Caco-2 (cell line): Measurements from ENCODE around the gene TCTA. TPM values are rescaled to one million over a fixed set of nuclear protein-coding genes. Genes with fewer than 3 reads are reported as not detected.

Experiments used
- BruUV-seq: library from RNA; stranded (reverse); fragments of 400-500 nt; replicated peaks from 2 replicates; lab custom pipeline; 2021; lab: Mats Ljungman, UMichigan
- CTCF ChIA-PET: fragments of 300-600 bp; sonication (Branson Sonifier 250); formaldehyde crosslinking; loops from one replicate; lab custom pipeline; 2022; ENCODE audit warnings: antibody characterized with exemption; lab: Charles Lee
- POLR2A ChIA-PET: fragments of 300-600 bp; sonication (Branson Sonifier 250); formaldehyde crosslinking; loops from one replicate; lab custom pipeline; 2022; ENCODE audit warnings: antibody characterized with exemption; lab: Charles Lee
- DNase-seq, 2 experiments: peaks; one replicate each; pipeline versions ENCODE4 v3.0.0 to v3.0.0-alpha.2; 2020 to 2022
- H3K27me3 ChIP-seq: replicated peaks from 2 replicates; pipeline ENCODE4 v1.6.0; 2011; ENCODE audit warnings: low read length; ENCODE audit not compliant: control insufficient read depth, insufficient read depth
- H3K36me3 ChIP-seq: 2 replicates; pipeline ENCODE4 v1.5.1; 2011; ENCODE audit warnings: low read length; ENCODE audit not compliant: control insufficient read depth, insufficient read depth
- H3K4me1 ChIP-seq: fragments of 250-450 bp; sonication (Bioruptor Pico); 2 replicates; pipeline ENCODE4 v1.5.1; 2020; ENCODE audit warnings: mild to moderate bottlenecking
- H3K4me3 ChIP-seq: 2 replicates; pipeline ENCODE4 v1.5.1; 2011; ENCODE audit warnings: low read depth, mild to moderate bottlenecking, control low read depth, low read length
- H3K9me3 ChIP-seq: fragments of 250-450 bp; sonication (Bioruptor Pico); 2 replicates; pipeline ENCODE4 v1.5.1; 2020; ENCODE audit warnings: mild to moderate bottlenecking, moderate library complexity
- H3K27ac Mint-ChIP-seq: one replicate; pipeline ENCODE4 v1.8.0; 2022; ENCODE audit warnings: mixed read lengths; ENCODE audit not compliant: unreplicated experiment
- H3K27me3 Mint-ChIP-seq: one replicate; pipeline ENCODE4 v1.8.0; 2022; ENCODE audit warnings: mixed read lengths; ENCODE audit not compliant: insufficient read depth, unreplicated experiment
- H3K36me3 Mint-ChIP-seq: one replicate; pipeline ENCODE4 v1.8.0; 2022; ENCODE audit warnings: mild to moderate bottlenecking, mixed read lengths; ENCODE audit not compliant: insufficient read depth, unreplicated experiment
- H3K4me1 Mint-ChIP-seq: one replicate; pipeline ENCODE4 v1.8.0; 2022; ENCODE audit warnings: low read depth, mixed read lengths; ENCODE audit not compliant: unreplicated experiment
- H3K4me3 Mint-ChIP-seq: one replicate; pipeline ENCODE4 v1.8.0; 2022; ENCODE audit warnings: mild to moderate bottlenecking, moderate library complexity, mixed read lengths; ENCODE audit not compliant: unreplicated experiment
- H3K9me3 Mint-ChIP-seq: one replicate; pipeline ENCODE4 v1.8.0; 2022; ENCODE audit warnings: mixed read lengths; ENCODE audit not compliant: unreplicated experiment
- intact Hi-C: fragments of 100-400 bp; cut with micrococcal nuclease; formaldehyde crosslinking; loops from one replicate; pipeline ENCODE4 v1.10.0; 2022; ENCODE audit not compliant: unreplicated experiment
- total RNA-seq: library from RNA; stranded (reverse); gene quantifications from 2 replicates; pipeline ENCODE4 v1.2.3, GENCODE V29; 2022
- TF ChIP-seq, protein P1 (sequence below), 2 experiments: fragments of 200-600 bp in 1 of 2; IDR thresholded peaks; 1 replicate in 1 of 2; 2 replicates in 1 of 2; pipeline versions ENCODE4 v1.5.1 to v1.8.0; 2011 to 2022; ENCODE audit warnings: antibody characterized with exemption in 1 of 2, control low read depth in 1 of 2, inconsistent platforms in 1 of 2, low read depth in 1 of 2, low read length in 1 of 2, mild to moderate bottlenecking in 1 of 2, moderate library complexity in 1 of 2; ENCODE audit not compliant: insufficient read depth in 1 of 2, severe bottlenecking in 1 of 2, unreplicated experiment in 1 of 2

Gene TCTA
- total RNA-seq, 1 experiment from 2014 or later = 15.5 TPM

DNA sequence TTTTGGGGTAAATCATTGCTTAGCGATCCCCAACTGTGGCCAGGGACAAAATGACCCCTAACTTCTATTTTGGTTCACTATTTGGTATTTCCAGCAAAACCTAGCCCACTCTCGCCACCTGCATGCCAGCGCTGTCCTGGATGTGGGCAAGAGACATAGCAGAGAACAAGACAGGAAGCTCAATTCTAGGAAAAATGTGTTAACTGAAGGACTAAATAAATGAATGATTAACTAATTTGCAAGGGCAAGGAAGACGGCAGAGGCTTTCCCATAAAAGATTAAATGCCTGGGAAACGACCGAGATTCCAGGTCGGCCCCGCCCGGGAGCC, 16.5 kb downstream of the TCTA start:
- no peaks in the 10 kb centered on the region for H3K9me3 ChIP-seq
- Mint-ChIP-seq H3K27me3 (no peaks in the 10 kb centered on the region), H3K4me3 (peak overlapping the region; percentile 76), H3K36me3 (peaks cover 5% of the 10 kb centered on the region), H3K9me3 (no peaks in the 10 kb centered on the region), H3K27ac (peak overlapping the region; percentile 96), H3K4me1 (no peaks in the 10 kb centered on the region)
- DNase-seq = no peak
- TF ChIP-seq, protein P1, sequence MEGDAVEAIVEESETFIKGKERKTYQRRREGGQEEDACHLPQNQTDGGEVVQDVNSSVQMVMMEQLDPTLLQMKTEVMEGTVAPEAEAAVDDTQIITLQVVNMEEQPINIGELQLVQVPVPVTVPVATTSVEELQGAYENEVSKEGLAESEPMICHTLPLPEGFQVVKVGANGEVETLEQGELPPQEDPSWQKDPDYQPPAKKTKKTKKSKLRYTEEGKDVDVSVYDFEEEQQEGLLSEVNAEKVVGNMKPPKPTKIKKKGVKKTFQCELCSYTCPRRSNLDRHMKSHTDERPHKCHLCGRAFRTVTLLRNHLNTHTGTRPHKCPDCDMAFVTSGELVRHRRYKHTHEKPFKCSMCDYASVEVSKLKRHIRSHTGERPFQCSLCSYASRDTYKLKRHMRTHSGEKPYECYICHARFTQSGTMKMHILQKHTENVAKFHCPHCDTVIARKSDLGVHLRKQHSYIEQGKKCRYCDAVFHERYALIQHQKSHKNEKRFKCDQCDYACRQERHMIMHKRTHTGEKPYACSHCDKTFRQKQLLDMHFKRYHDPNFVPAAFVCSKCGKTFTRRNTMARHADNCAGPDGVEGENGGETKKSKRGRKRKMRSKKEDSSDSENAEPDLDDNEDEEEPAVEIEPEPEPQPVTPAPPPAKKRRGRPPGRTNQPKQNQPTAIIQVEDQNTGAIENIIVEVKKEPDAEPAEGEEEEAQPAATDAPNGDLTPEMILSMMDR (IDR thresholded peaks at IDR 0.05; ENCODE audit: insufficient read depth in 1 of 2, low read depth in 1 of 2, low read length in 1 of 2, severe bottlenecking in 1 of 2, unreplicated experiment in 1 of 2) = no peak
- intact Hi-C loops = loop anchor here (2.0 kb wide), 1 partner anchor 16 kb away; the partner anchor contains the start of gene TCTA
- BruUV-seq = TSS peak; percentile 71
- ChIA-PET POLR2A (interaction anchor here (0.6 to 1.4 kb wide), 7 partner anchors 10 to 296 kb away, joined by 3 to 25 read pairs (median 8); partner anchors contain the start of genes DAG1, LAMB2, RHOA and TCTA), CTCF (interaction anchor here (1.5 to 1.9 kb wide), 2 partner anchors 20 to 89 kb away, joined by 10 to 21 read pairs; partner anchors contain the start of gene USP4)
- H3K4me3 ChIP-seq = peak overlapping the region; percentile 65
- H3K36me3 ChIP-seq = no peaks in the 10 kb centered on the region
- no peaks in the 10 kb centered on the region for H3K27me3 ChIP-seq
- no peaks in the 10 kb centered on the region for H3K4me1 ChIP-seq

DNA sequence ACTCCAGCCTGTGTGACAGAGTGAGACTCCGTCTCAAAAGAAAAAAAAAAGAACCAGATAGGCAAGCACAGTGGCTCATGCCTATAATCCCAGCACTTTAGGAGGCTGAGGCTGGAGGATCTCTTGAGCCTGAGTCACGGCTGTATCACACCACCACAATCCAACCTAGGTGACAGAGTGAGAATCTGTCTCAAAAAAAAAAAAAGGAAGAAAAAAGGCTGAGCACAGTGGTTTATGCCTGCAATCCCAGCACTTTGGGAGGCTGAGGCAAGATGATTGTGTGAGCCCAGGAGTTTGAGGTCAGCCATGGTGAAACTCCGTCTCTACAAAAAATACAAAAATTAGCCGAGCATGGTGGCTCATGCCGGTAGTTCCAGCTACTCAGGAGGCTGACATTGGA, 22.5 kb downstream of the TCTA start:
- H3K36me3 ChIP-seq = no peaks in the 10 kb centered on the region
- ChIA-PET POLR2A (no interaction called here), CTCF (no interaction called here)
- Mint-ChIP-seq H3K27ac (no peak overlapping the region), H3K36me3 (no peaks in the 10 kb centered on the region), H3K4me1 (no peaks in the 10 kb centered on the region), H3K9me3 (no peaks in the 10 kb centered on the region), H3K27me3 (no peaks in the 10 kb centered on the region), H3K4me3 (no peak overlapping the region)
- no peaks in the 10 kb centered on the region for H3K9me3 ChIP-seq
- no peaks in the 10 kb centered on the region for H3K27me3 ChIP-seq
- H3K4me1 ChIP-seq = no peaks in the 10 kb centered on the region
- no peak for DNase-seq
- BruUV-seq = no TSS peak
- H3K4me3 ChIP-seq = no peak overlapping the region
- intact Hi-C loops = no loop called here
- TF ChIP-seq, protein P1 (IDR thresholded peaks at IDR 0.05; ENCODE audit: insufficient read depth in 1 of 2, low read depth in 1 of 2, low read length in 1 of 2, severe bottlenecking in 1 of 2, unreplicated experiment in 1 of 2) = no peak

DNA sequence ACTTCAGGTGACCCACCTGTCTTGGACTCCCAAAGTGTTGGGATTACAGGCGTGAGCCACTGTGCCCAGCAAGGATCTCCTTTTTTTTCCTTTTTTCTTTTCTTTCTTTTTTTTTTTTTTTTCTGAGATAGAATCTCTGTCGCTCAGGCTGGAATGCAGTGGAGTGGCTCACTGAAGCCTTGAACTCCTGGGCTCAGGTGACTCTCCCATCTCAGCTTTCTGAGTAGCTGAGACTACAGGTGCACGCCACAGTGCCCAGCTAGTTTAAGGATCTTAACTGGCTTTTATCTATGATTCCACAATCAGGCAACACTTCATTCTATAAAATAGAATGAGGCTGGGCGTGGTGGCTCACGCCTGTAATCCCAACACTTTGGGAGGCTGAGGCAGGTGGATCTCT, 33.2 kb downstream of the TCTA start:
- H3K4me3 ChIP-seq = no peak overlapping the region
- no peaks in the 10 kb centered on the region for H3K4me1 Mint-ChIP-seq
- BruUV-seq = no TSS peak
- H3K27me3 ChIP-seq = no peaks in the 10 kb centered on the region
- intact Hi-C loops = no loop called here
- H3K36me3 ChIP-seq = no peaks in the 10 kb centered on the region
- TF ChIP-seq, protein P1 (IDR thresholded peaks at IDR 0.05; ENCODE audit: insufficient read depth in 1 of 2, low read depth in 1 of 2, low read length in 1 of 2, severe bottlenecking in 1 of 2, unreplicated experiment in 1 of 2) = no peak
- no peaks in the 10 kb centered on the region for H3K27me3 Mint-ChIP-seq
- H3K9me3 ChIP-seq = no peaks in the 10 kb centered on the region
- H3K9me3 Mint-ChIP-seq = no peaks in the 10 kb centered on the region
- H3K4me3 Mint-ChIP-seq = no peak overlapping the region
- no peaks in the 10 kb centered on the region for H3K36me3 Mint-ChIP-seq
- POLR2A ChIA-PET = no interaction called here
- no peaks in the 10 kb centered on the region for H3K4me1 ChIP-seq
- no peak for DNase-seq
- H3K27ac Mint-ChIP-seq = no peak overlapping the region
- CTCF ChIA-PET = interaction anchor here (0.7 kb wide), 1 partner anchor 94 kb away, joined by 5 read pairs; no protein-coding TSS in a partner anchor
